Measurements from ENCODE around the gene GGTLC1. TPM values are rescaled to one million over a fixed set of nuclear protein-coding genes. Genes with fewer than 3 reads are reported as not detected.
A peak's percentile ranks its signal among the peaks of the same experiment; 100 is the strongest.

GGTLC1 gene
- total RNA-seq, result not detected
- long read RNA-seq, result 0 reads

- Histone ChIP-seq H3K27ac (no peak within 1 kb of the TSS), H3K4me3 (no peak within 1 kb of the TSS), H3K9me3 (no peaks in the 10 kb centered on the region), H3K27me3 (no peaks in the 10 kb centered on the region), H3K4me1 (no peaks in the 10 kb centered on the region), H3K36me3 (no peaks in the 10 kb centered on the region)
- intact Hi-C loops (cut with DNase I), result no loop called here
- no peak for ATAC-seq
- 85% methylated on average over 8 of the region's 26 CpGs for WGBS (ENCODE audit: insufficient coverage, low coverage, low lambda C conversion rate, missing lambda C conversion rate)
- no peak for TF ChIP-seq CTCF (IDR thresholded peaks at IDR 0.05)
- no peak for TF ChIP-seq POLR2A (IDR thresholded peaks at IDR 0.05)
- no peak for DNase-seq
Observed at GRCh38 chr20:23988561-23988960, at the start of gene GGTLC1. Gene GGTLC1 (minus strand): TSS chr20:23988779. CDS start chr20:23986611, 2,168 bp downstream.

- Histone ChIP-seq H3K27ac (peak overlapping the region in 1 of 3 donors; percentile 12), H3K4me1 (no peaks in the 10 kb centered on the region), H3K4me3 (no peak overlapping the region), H3K27me3 (no peaks in the 10 kb centered on the region), H3K9me3 (no peaks in the 10 kb centered on the region), H3K36me3 (no peaks in the 10 kb centered on the region)
- peak; percentile 64 to 90 (median 82) for DNase-seq
- ATAC-seq, result peak; percentile 93 to 99 (median 98)
- TF ChIP-seq POLR2A (IDR thresholded peaks at IDR 0.05) (no peak), CTCF (IDR thresholded peaks at IDR 0.05) (no peak)
- intact Hi-C loops (cut with DNase I), result no loop called here
- whole genome bisulfite sequencing (ENCODE audit: insufficient coverage, low coverage, low lambda C conversion rate, missing lambda C conversion rate), result 6% methylated on average over 2 of the region's 2 CpGs
Observed at GRCh38 chr20:24034820-24035219, 46.2 kb upstream of the GGTLC1 start.

- no peaks in the 10 kb centered on the region for H3K36me3 ChIP-seq
- H3K9me3 ChIP-seq, result no peaks in the 10 kb centered on the region
- H3K4me1 ChIP-seq, result no peaks in the 10 kb centered on the region
- TF ChIP-seq CTCF (IDR thresholded peaks at IDR 0.05) (no peak), POLR2A (IDR thresholded peaks at IDR 0.05) (no peak)
- 97% methylated on average over 3 of the region's 3 CpGs for WGBS (ENCODE audit: insufficient coverage, low coverage, low lambda C conversion rate, missing lambda C conversion rate)
- intact Hi-C loops (cut with DNase I), result no loop called here
- ATAC-seq (no peak), DNase-seq (no peak)
- H3K27me3 ChIP-seq, result no peaks in the 10 kb centered on the region
- H3K4me3 ChIP-seq, result no peak overlapping the region
- H3K27ac ChIP-seq, result no peak overlapping the region
Observed at GRCh38 chr20:24033565-24033964, 45.0 kb upstream of the GGTLC1 start.

GRCh38 chr20:24033151-24033550 lies 44.6 kb upstream of the GGTLC1 start:
- Histone ChIP-seq H3K4me3 (no peak overlapping the region), H3K9me3 (no peaks in the 10 kb centered on the region), H3K27ac (no peak overlapping the region), H3K4me1 (no peaks in the 10 kb centered on the region), H3K36me3 (no peaks in the 10 kb centered on the region), H3K27me3 (no peaks in the 10 kb centered on the region)
- ATAC-seq (no peak), DNase-seq (no peak)
- intact Hi-C loops (cut with DNase I), result no loop called here
- TF ChIP-seq CTCF (IDR thresholded peaks at IDR 0.05), result no peak
- TF ChIP-seq POLR2A (IDR thresholded peaks at IDR 0.05), result no peak

- Histone ChIP-seq H3K27ac (no peak overlapping the region), H3K4me3 (no peak overlapping the region), H3K36me3 (no peaks in the 10 kb centered on the region), H3K27me3 (no peaks in the 10 kb centered on the region), H3K9me3 (no peaks in the 10 kb centered on the region), H3K4me1 (no peaks in the 10 kb centered on the region)
- DNase-seq (no peak), ATAC-seq (no peak)
- intact Hi-C loops (cut with DNase I), result no loop called here
- TF ChIP-seq POLR2A (IDR thresholded peaks at IDR 0.05), result no peak
- no peak for TF ChIP-seq CTCF (IDR thresholded peaks at IDR 0.05)
- 64% methylated on average over 5 of the region's 5 CpGs for WGBS (ENCODE audit: insufficient coverage, low coverage, low lambda C conversion rate, missing lambda C conversion rate)
Observed at GRCh38 chr20:24032400-24032898, 43.9 kb upstream of the GGTLC1 start.
